Inflammatory macrophage treated with lipopolysaccharide for 4 hours (primary cell): ENCODE data around the gene MYH11.
"Not testable (repeated sequence)": the region's sequence is repeated elsewhere in the genome, so short reads cannot be mapped to it uniquely, and the experiment has no call there.

Experiments
- DNase-seq: peaks from one replicate; pipeline ENCODE4 v3.0.0-alpha.2; 2020

MYH11 gene

DNA sequence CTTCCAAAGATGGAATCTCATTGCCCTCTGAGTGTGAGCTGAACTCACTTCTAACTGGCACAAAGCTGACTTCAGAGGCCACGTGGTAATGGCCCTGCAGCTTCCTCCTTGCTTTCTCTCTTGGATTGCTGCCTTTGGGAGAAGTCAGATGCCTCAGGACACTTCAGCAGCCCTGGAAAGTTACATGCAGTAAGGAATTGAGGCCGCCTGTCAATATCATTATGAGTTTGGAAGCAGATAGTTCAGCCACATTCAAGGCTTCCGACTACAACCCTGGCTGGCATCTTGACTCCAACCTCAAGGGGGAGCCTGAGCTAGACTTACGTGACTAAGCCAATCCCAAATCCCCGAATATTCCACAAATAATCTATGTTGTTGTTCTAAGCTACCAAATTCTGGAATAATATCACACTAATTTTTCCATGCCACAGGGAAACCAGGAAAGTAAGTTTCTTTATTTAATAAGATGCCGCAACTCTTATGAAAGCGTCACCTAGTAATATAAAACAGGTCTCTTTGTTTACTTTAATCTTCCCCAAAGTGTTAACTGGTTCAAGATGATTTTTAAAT is 18.0 kb upstream of the MYH11 start:
- DNase-seq = peak; percentile 36

DNA sequence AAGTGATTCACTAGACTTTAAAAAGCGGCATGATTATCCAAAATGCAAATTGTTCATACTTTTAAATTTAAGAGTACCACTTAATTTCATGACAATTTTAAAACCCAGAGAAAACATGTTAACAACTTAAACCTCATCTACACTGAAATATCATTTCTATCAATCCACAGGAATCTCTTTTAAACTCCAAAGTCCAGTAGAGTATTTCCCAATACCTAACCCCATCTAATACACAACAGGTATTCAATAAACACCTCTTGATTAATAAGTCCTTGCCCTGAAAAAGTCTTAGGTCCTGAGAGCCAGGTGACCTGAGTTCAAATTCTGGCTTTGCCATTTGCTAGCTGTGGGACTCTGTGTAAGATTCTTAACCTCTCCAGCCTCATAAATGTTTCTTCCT is 16.9 kb upstream of the MYH11 start:
- no peak for DNase-seq

DNA sequence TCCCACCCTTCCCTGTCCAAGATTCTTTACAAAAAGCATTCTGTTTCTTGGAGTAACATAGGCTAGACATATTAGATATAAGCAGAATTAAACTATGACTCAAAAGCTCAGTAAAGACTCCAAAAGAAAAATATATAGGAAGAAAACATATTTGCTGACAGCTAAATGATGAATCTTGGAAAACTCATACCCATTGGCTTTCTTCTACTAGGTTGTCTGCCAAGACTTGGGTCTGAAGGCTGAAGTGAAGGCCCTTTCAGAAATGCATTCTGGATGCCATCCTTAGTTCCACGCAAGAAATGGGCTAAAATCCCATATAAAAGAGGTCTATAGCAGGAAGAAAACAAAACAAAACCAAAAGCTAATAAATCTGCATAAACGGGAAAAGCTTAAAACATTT is 16.5 kb upstream of the MYH11 start:
- DNase-seq = no peak

DNA sequence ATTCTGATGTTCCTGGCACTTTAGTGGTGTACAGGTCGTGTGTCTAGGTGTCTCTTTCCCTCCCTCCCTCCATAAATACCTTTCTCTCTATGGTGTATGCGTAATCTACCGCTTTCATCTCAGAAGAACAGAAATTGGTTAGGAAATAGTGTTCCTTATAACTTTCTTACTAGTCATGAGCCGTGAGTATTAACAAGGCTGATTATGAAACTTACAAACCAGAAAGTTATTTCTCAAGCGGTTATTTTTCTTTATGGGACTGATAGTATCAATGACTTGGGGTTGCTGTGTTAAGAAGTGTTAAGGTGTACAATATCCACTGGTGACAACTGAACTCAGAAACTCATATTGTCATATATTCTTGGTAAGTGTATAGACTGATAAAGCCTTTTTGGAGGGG is 13.2 kb upstream of the MYH11 start:
- DNase-seq = no peak

DNA sequence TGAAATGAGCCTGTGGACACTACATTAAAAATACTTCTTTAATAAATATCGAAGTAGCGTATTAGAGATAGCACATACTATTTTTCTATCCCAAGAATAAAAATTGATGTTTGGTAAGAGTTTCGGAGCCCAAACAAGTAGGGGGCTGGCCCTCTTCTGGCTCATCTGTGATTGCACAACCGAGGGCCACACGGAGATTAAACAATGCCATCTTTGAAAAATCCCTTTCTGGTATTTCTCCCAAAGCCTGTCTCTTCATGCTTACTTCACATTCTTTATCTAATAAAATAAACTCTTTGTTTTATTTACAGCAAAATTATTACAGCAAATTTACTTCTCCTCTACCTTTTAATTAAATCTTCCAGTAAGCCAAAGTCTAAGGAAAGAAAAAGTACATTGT is 9.6 kb upstream of the MYH11 start:
- DNase-seq = no peak

DNA sequence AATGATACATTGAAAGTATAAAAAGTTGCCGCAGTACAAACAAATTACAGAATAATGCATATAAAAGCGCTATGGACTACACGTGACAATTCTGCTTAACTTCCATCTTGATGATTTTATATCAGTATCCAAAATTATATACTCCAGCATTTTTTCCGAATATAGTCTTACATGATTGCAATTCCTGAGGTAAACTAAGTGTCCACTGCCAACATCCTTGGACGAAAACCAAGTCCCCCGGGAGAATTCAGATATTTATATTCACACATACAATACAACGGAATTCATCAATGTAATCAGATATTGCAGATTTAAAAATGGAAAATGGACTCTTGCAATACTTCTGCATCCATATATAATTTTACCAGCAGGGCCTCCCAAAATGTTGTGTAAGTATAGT is 8.9 kb upstream of the MYH11 start:
- DNase-seq = no peak

DNA sequence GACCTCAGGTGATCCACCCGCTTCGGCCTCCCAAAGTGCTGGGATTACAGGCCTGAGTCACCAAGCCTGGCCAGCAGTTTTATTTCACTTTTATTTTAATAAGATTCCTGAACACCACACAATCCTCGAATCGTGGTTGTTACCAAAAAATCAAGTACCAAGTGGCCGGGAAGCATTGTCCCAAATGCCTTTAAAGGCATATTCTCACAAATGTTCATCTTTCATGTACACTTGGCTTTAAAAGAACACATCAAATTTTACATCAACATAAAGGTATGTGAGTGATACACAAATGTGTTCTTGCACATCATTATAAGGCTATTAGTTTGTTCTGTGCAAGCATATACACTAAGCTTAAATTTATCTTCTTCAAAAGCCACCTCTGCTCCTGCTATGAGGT is 8.1 kb upstream of the MYH11 start:
- no peak for DNase-seq

DNA sequence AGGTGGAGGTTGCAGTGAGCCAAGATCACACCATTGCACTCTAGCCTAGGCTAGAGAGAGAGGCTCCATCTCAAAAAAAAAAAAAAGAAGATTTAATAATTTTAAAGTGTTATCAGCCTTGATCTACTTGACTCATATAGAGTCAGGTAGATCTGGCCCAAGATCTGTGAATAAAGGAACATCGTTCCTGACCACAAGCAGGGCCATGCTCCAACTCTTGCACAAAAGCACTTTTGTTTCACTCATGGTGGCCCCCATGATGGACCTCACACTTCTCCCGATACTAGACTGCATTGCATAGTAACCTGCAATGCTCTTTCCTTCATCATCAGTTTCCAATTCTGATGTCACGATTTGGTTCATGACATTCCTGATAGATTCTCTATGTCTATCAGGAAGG is 5.2 kb upstream of the MYH11 start:
- no peak for DNase-seq

DNA sequence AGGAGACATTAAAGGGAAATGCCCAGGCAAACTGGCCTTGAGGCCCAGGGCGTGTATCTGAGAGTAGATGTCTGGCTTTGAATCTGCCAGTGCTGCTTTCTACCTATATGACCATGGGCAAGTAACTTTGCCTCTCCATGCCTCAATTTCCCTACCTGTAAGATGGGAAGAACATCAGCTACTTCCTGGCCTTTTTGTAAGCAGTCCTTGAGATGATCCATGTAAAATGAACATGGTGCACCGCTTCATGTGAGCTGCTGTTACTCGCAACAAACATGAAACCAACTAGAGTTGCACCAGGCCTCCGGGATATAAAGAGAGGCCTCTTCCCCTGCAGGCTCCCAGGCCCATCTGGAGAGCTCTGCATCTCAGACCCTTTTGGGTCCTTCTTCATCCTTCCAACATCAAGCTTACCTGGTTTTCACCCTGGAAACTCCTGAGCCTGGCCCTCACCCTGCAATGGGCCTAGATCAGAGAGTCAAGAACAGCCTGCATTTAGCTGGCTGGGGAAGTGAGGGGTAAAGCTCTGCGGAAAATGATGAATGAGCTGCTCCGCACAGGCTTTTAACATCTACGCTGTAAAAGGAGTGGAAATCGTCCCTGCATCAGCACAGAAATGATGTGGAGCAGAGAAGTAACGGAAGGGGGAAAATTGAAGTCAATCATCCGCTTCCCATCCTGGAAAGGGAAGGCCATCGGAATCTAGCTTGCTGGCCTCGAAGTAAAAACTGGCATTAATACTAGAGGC is 2.3 kb upstream of the MYH11 start:
- DNase-seq = no peak

DNA sequence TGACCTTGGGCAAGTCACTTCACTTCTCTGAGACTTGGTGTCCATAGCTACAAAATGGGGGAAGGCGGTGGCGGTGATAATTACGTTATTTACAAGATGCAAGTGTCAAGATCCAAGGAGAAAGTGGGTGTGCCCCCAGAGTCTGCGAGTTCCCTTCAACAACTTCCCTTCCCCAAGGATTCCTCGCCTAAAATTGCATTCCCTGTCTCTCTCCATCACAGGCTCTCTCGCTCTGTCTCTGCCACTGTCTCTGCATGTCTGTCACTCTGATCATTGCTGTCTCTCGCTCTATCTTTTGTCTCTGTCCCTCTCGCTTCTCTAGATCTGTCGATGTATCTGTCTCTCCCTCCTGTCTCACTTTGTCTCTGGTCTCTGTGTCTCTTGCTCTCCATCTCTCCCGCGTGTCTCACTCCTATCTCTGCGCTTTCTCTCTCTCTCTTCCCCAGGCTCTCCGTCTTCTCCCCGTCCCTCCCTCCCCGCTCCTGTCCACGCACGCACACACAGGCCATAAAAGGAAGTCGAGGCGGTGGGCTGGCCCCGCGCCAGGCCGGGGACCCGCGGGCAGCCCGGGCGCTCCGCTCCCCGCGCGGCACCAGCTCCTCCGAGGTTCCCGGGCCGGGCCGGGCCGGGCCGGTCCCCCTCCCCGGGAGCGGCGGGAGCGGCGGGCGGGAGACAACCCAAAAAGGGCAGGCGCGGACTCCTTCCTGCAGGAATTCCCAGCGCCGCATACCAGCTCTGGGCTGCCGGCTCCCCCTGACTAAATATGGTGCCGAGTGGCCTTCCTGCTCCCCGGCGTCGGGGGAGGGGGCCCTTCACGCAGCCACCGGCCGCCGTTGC is 1.1 kb upstream of the MYH11 start:
- DNase-seq = peak; percentile 43

DNA sequence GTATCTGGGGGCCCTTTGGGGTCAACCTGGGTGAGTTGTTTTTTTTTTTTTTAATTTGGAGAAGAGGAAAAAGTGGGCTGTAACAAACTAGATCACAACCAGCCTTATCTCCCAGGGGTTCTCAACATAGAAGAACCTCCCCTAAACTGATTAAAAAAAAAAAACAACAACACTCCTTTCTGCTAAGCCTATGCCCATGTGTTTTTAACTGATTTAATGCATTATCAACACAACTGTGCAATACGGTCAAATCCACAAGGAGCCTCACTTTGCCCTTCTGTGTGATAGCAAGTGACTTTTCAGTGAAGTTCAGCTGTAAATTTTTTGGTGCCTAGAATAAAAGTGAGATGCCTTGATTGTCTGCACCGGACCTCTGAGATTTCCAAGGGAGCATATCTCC is 646 bp downstream of the MYH11 start:
- DNase-seq = no peak

DNA sequence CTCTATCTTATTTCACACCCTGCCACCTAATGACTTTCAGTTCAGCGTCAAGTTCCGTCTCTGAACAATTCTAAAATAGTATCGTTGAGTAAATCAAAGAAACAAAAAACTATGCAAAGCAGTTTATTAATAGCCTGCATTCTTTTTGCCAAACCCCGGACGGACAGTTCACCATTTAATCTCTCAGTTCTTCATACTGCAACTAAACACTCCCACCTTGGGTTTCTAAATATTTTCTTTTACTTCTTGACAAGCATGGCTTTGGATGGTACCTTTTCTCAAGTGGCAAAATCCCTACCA is 1.2 kb downstream of the MYH11 start:
- DNase-seq = no peak

DNA sequence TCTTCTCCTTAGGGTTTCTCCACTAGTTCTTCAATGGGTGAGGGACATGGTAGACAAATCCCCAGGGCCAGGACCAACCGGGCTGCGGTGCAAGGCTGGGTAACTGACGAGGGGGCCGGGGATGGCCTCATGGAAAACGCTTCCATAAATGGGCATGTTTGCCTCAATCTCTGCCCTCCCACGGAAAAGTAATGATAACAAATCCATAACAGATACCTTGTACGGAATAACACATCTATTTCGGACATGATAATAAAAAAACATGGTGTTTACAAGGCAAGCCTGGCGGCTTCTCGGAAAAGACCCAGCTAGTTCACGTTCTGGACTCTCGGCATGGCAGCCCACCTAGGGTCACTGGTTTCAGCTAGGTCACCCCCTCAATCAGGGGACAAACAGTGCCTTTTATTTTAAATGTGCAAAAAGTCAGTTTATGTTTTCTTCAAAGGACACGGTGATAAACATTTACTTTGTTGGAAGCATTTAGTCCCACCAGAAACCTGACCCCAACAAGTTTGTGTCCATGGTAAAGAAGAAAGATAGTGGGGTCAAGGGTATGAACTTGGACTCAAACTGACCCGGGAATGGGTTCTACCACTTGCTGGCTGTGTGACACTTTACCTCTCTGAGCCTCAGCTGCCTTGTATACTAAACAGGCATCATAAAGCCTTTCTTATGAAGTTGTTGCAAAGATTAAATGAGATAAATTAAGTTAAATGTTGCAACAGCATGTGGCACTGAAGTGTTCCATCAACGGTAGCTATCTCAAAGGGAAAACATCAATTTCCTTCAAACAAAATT is 1.7 kb downstream of the MYH11 start:
- DNase-seq = no peak

DNA sequence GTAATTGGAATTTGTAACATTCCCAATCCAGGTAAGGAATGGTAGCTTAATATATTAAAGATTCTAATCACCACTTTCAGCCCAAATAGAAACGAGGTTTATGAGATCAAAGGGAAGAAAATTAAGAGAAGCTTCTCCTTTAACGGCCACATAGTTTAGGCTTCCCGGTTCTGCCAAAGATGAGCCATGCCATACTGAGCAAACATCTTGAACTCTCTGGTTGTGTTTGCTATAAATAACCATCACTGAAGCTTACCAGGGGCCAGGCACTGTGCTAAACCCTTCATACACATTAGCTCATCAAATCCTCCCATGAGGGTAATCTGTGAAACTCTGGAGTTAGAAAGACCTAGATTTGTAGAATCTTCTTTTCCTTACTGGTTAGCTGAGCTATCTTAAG is 2.8 kb downstream of the MYH11 start:
- no peak for DNase-seq

DNA sequence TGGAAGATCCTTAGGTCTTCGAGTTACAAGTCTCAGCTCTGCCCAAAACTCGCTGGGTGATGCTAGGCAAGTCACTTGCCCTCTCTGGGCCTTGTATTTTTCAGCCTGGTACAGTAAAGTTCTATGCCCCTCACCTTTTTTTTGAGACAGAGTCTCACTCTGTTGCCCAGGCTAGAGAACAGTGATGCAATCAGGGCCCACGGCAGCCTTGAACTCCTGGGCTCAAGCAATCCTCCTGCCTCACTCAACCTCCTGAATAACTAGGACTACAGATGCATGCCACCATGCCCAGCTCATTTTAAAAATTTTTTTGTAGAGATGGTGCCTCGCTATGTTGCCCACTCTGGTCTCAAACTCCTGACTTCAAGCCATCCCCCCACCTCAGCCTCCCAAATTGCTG is 3.8 kb downstream of the MYH11 start:
- DNase-seq = no peak

DNA sequence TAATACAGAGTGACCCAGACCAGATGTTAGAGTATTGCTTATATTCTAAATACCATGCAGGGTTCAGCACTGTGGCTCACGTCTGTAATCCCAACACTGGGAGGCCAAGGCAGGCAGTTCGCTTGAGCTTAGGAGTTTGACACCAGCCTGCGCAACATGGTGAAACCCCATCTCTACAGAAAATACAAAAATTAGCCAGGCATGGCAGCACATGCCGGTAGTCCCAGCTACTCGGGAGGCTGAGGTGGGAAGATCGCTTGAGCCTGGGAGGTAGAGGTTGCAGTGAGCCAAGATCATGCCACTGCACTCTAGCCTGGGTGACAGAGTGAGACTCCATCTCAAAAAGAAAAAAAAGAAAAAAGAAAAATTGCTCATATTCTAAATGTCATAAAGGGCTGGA is 6.3 kb downstream of the MYH11 start:
- DNase-seq = not testable (repeated sequence)

DNA sequence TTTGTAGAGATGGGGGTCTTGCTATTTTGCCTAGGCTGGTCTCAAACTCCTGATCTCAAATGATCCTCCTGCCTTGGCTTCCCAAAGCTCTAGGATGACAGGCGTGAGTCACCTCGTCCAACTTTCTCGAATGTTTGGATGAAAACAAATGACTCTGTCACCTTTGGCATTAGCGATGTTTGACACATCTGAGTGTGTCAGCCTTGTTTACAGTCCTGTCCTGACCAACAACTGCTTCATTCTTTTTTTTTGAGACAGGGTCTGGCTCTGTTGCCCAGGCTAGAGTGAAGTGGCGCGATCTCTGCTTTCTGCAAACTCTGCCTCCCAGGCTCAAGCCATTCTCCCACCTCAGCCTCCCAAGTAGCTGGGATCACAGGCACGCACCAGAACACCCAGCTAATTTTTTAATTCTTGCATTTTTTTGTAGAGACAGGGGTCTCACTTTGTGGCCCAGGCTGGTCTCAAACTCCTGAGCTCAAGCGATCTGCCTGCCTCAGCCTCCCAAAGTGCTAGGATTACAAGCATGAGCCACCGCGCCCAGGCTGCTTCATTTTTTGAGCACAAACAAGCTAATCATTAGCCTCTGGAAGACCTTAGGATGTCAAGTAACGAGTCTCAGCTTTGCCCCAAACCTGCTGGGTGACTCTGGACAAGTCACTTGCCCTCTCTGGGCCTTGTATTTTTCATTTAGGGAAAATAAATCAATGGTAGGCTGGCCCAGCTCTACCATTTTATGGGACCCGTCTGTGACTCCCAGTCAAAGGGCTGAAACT is 7.4 kb downstream of the MYH11 start:
- no peak for DNase-seq

DNA sequence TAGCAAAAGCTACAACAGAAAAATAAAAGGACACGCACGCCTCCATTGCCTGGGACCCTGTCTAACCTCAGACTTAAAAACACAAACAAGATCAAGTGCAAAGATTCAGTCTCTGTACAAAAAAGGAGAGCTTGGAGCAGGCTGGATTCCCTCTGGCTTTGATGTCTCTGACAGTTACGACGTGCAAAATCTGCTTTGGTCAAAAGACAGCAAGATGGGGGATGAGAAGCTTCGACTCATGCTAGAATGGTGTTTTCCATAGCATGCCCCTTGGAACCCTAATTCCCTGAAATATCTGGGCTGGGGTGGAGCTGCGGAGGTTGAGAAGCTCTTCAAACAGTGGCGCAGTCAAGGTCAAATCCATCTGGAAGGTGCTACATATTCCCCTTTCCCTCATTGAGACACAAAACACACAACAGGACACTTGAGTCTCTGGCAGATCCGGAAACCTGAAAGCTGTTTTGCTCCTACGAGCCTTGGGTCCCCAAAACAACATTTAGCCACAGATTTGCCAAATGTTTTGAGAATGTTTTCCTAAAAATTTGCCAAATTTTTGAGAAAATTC is 9.1 kb downstream of the MYH11 start:
- no peak for DNase-seq

DNA sequence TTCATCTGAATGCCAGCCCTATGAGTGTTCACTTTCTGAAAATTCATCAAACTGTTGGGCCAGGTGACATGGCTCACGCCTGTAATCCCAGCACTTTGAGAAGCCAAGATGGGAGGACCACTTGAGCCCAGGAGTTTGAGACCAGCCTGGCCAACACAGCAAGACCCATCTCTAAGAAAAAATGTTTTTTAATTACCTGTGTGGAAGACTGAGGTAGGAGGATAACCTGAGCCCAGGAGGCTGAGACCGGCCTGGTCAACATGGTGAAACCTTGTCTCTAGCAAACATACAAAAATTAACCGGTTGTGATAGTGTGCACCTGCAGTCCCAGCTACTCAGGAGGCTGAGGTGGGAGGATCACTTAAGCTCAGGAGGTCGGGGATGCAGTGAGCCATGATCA is 10.3 kb downstream of the MYH11 start:
- DNase-seq = no peak

DNA sequence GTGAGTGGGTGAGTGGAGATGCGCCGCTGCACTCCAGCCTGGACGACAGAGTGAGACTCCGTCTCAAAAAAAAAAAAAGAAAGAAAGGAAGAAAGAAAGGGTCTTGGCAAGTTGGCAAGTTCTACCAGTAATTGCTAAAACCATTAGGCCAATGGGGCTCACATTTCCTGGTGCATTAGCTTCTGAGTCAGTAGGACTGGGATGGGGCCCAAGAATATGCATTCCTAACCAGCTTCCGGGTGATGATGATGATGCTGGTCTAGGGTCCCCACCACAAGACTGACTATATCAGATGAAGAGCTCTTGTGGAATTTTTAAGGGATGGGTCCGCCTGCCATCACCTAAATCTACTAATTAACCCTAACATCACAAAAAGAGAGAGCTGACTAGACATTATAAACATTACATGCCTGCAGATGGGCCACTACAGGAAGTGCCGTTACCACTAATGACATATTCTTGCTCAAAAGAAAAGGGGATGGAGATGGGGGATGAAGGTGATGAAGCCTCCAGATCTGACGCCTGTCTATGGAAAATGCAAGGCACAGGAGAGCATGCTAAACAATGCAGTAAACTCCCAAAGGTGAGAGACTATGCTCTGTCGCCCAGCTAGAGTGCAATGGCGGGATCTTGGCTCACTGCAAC is 13.1 kb downstream of the MYH11 start:
- no peak for DNase-seq

DNA sequence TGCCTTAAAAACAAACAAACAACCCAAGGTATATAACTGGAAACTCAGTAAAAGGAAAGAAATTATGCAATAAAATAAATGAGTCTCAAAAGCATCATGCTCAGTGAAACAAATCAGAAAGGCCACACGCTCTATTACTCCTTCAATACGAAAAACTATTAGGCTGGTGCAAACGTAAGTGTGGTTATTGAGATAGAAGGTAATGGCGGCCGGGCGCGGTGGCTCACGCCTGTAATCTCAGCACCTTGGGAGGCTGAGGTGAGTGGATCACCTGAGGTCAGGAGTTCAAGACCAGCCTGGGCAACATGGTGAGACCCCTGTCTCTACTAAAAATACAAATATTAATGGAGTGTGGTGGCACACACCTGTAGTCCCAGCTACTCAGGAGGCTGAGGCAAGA is 17.6 kb downstream of the MYH11 start:
- not testable (repeated sequence) for DNase-seq

DNA sequence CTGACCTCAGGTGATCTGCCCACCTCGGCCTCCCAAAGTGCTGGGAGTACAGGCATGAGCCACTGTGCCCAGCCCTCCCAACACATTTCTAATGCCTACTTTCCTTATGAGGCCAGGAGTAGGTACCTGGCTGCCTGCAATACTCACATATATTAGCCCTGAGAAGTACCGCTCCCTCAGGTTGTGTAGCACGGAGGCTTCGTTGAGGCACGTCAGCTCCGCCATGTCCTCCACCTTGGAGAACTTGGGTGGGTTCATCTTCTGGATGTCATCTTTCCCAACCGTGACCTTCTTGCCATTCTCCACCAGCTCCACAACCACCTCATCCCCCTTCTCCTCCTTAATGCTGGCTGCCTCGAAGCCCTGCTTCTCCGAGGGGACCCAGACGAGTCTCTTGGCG is 19.1 kb downstream of the MYH11 start:
- no peak for DNase-seq
